H1 (cell line): ENCODE data around the gene WDR90. TPM values are rescaled to one million over a fixed set of nuclear protein-coding genes. Genes with fewer than 3 reads are reported as not detected.

Experiments
- CTCF ChIA-PET: fragments of 300-600 bp; sonication (Branson Sonifier 250); formaldehyde crosslinking; loops from one replicate; lab custom pipeline; 2021; ENCODE audit not compliant: partially characterized antibody; lab: Charles Lee
- POLR2A ChIA-PET: fragments of 300-600 bp; sonication (Branson Sonifier 250); formaldehyde crosslinking; loops from one replicate; lab custom pipeline; 2021; ENCODE audit warnings: inconsistent platforms; ENCODE audit not compliant: partially characterized antibody; lab: Charles Lee
- DNase-seq, 2 experiments: peaks; one replicate each; pipeline versions ENCODE4 v3.0.0 to v3.0.0-alpha.2; 2010 to 2022; ENCODE audit warnings: low spot score in 2 of 2, low read depth in 1 of 2, mixed read lengths in 1 of 2
- FAIRE-seq: peaks from 2 replicates; lab custom pipeline; 2011; peaks lifted over from hg19 to GRCh38; lab: Jason Lieb, UNC
- H2AFZ ChIP-seq: 2 replicates; pipeline ENCODE4 v1.8.1; 2012; ENCODE audit warnings: low read length, inconsistent platforms
- H2AK5ac ChIP-seq: 2 replicates; pipeline ENCODE4 v1.6.1; 2013; ENCODE audit warnings: low read depth, low read length
- H2BK120ac ChIP-seq: replicated peaks from 2 replicates; pipeline ENCODE3; 2013; ENCODE audit warnings: low read depth, low read length, inconsistent platforms
- H2BK12ac ChIP-seq: 2 replicates; pipeline ENCODE4 v1.6.1; 2013; ENCODE audit warnings: low read depth, low read length
- H2BK15ac ChIP-seq: 2 replicates; pipeline ENCODE4 v1.6.1; 2013; ENCODE audit warnings: low read length
- H2BK20ac ChIP-seq: 2 replicates; pipeline ENCODE4 v1.6.1; 2013; ENCODE audit warnings: low read length
- H2BK5ac ChIP-seq: 2 replicates; pipeline ENCODE4 v1.6.1; 2013; ENCODE audit warnings: low read depth, low read length
- H3K14ac ChIP-seq: 2 replicates; pipeline ENCODE4 v1.6.1; 2013; ENCODE audit warnings: inconsistent platforms; ENCODE audit not compliant: insufficient read length
- H3K18ac ChIP-seq: 2 replicates; pipeline ENCODE4 v1.6.1; 2013; ENCODE audit warnings: low read length; ENCODE audit errors: extremely low read depth
- H3K23ac ChIP-seq: 2 replicates; pipeline ENCODE4 v1.6.1; 2013; ENCODE audit warnings: inconsistent platforms; ENCODE audit not compliant: insufficient read length
- H3K23me2 ChIP-seq: 2 replicates; pipeline ENCODE4 v1.6.1; 2013; ENCODE audit warnings: low read depth, low read length
- H3K27ac ChIP-seq: 2 replicates; pipeline ENCODE4 v1.6.1; 2011; ENCODE audit warnings: low read depth, low read length, inconsistent platforms
- H3K27me3 ChIP-seq, 4 experiments: replicated peaks in 1 of 4; 1 replicate in 1 of 4; 2 replicates in 3 of 4; pipeline versions ENCODE4 v1.6.1 to v1.8.1; 2011 to 2013; ENCODE audit warnings: low read length in 3 of 4, mild to moderate bottlenecking in 3 of 4, inconsistent platforms in 2 of 4, mixed read lengths in 2 of 4, moderate library complexity in 1 of 4; ENCODE audit not compliant: control insufficient read depth in 3 of 4, insufficient read depth in 3 of 4; ENCODE audit errors: extremely low read depth in 1 of 4
- H3K36me3 ChIP-seq, 4 experiments: 2 replicates each; pipeline versions ENCODE4 v1.6.1 to v1.8.1; 2011 to 2013; ENCODE audit warnings: mild to moderate bottlenecking in 4 of 4, low read length in 3 of 4, moderate library complexity in 2 of 4, control low read depth in 1 of 4, inconsistent platforms in 1 of 4; ENCODE audit not compliant: insufficient read depth in 4 of 4, control insufficient read depth in 2 of 4
- H3K4ac ChIP-seq: replicated peaks from 2 replicates; pipeline ENCODE3; 2013; ENCODE audit warnings: low read length, low read depth, mixed read lengths, inconsistent platforms; ENCODE audit not compliant: insufficient read length
- H3K4me1 ChIP-seq, 4 experiments: replicated peaks in 1 of 4; 1 replicate in 1 of 4; 2 replicates in 3 of 4; pipeline versions ENCODE4 v1.6.1 to v1.8.1; 2011 to 2013; ENCODE audit warnings: low read length in 3 of 4, inconsistent platforms in 2 of 4, mixed read lengths in 1 of 4; ENCODE audit not compliant: insufficient read depth in 4 of 4, control insufficient read depth in 3 of 4
- H3K4me2 ChIP-seq, 2 experiments: 2 replicates each; pipeline versions ENCODE4 v1.6.1 to v1.8.1; 2011 to 2013; ENCODE audit warnings: low read depth in 2 of 2, low read length in 2 of 2, control low read depth in 1 of 2, inconsistent platforms in 1 of 2, mild to moderate bottlenecking in 1 of 2; ENCODE audit not compliant: insufficient read depth in 1 of 2
- H3K4me3 ChIP-seq, 4 experiments: fragments of 200-600, 300-600 bp in 1 of 4; sonication (generic), shearing (Covaris generic), sonication (Bioruptor Twin) in 1 of 4; 2 replicates each; pipeline versions ENCODE4 v1.5.1 to v1.8.1; 2011 to 2016; ENCODE audit warnings: low read length in 4 of 4, low read depth in 3 of 4, control low read depth in 2 of 4, inconsistent platforms in 2 of 4, mild to moderate bottlenecking in 2 of 4, mixed read lengths in 1 of 4, moderate library complexity in 1 of 4; ENCODE audit not compliant: insufficient read depth in 2 of 4; ENCODE audit errors: extremely low read depth in 1 of 4
- H3K56ac ChIP-seq: replicated peaks from 2 replicates; pipeline ENCODE3; 2013; ENCODE audit warnings: low read depth, mild to moderate bottlenecking, mixed read lengths, low read length, inconsistent platforms; ENCODE audit not compliant: insufficient read length
- H3K79me1 ChIP-seq: 2 replicates; pipeline ENCODE4 v1.6.1; 2013; ENCODE audit warnings: low read depth, low read length, control low read depth
- H3K79me2 ChIP-seq, 2 experiments: 2 replicates each; pipeline versions ENCODE4 v1.6.1 to v1.8.1; 2012 to 2013; ENCODE audit warnings: low read length in 2 of 2, mild to moderate bottlenecking in 2 of 2, inconsistent platforms in 1 of 2; ENCODE audit not compliant: insufficient read depth in 2 of 2, control insufficient read depth in 1 of 2
- H3K9ac ChIP-seq, 4 experiments: replicated peaks in 1 of 4; 1 replicate in 1 of 4; 2 replicates in 3 of 4; pipeline versions ENCODE4 v1.6.1 to v1.8.1; 2011 to 2013; ENCODE audit warnings: low read depth in 3 of 4, low read length in 3 of 4, control low read depth in 2 of 4, mild to moderate bottlenecking in 2 of 4, moderate library complexity in 2 of 4, inconsistent platforms in 1 of 4; ENCODE audit errors: extremely low read depth in 1 of 4
- H3K9me3 ChIP-seq, 2 experiments: 2 replicates each; pipeline versions ENCODE4 v1.6.1 to v1.8.1; 2012 to 2013; ENCODE audit warnings: mild to moderate bottlenecking in 2 of 2, moderate library complexity in 2 of 2, control low read depth in 1 of 2, inconsistent platforms in 1 of 2, low read depth in 1 of 2, low read length in 1 of 2, mixed read lengths in 1 of 2; ENCODE audit not compliant: insufficient read depth in 2 of 2
- H4K20me1 ChIP-seq, 2 experiments: replicated peaks in 1 of 2; 2 replicates each; pipeline versions ENCODE3 to v1.8.1; 2011 to 2013; ENCODE audit warnings: inconsistent platforms in 2 of 2, low read length in 2 of 2, mild to moderate bottlenecking in 1 of 2; ENCODE audit not compliant: insufficient read depth in 2 of 2, control insufficient read depth in 1 of 2
- H4K5ac ChIP-seq: 2 replicates; pipeline ENCODE4 v1.6.1; 2013; ENCODE audit warnings: low read length, low read depth, mixed read lengths, inconsistent platforms; ENCODE audit not compliant: insufficient read length
- H4K8ac ChIP-seq: 2 replicates; pipeline ENCODE4 v1.8.0; 2013; ENCODE audit warnings: mild to moderate bottlenecking, moderate library complexity, low read length, inconsistent platforms; ENCODE audit not compliant: insufficient read depth; ENCODE audit errors: extremely low read depth
- H4K91ac ChIP-seq: replicated peaks from 2 replicates; pipeline ENCODE3; 2013; ENCODE audit warnings: low read length, mixed read lengths, inconsistent platforms; ENCODE audit not compliant: insufficient read length
- CBX8 ChIP-seq: fragments of 300-800, 300-1000 bp; sonication (generic); IDR thresholded peaks from 2 replicates; pipeline ENCODE4 v1.7.1; 2016; ENCODE audit warnings: low read depth, low read length, borderline replicate concordance
- KDM1A ChIP-seq: fragments of 200-600, 300-600 bp; sonication (generic); IDR thresholded peaks from 2 replicates; pipeline ENCODE4 v1.7.1; 2016; ENCODE audit warnings: mild to moderate bottlenecking, low read length, borderline replicate concordance
- POU5F1 ChIP-seq: IDR thresholded peaks from 2 replicates; pipeline ENCODE4 v1.6.1; 2011; ENCODE audit warnings: low read depth, mild to moderate bottlenecking, low read length, moderate library complexity
- RAD21 ChIP-seq, 2 experiments: IDR thresholded peaks in 1 of 2; conservative IDR thresholded peaks in 1 of 2; 2 replicates each; pipeline ENCODE4 v1.6.1; 2011; ENCODE audit warnings: low read depth in 2 of 2, low read length in 2 of 2, improper control_type of control experiment in 1 of 2, inconsistent platforms in 1 of 2, mild to moderate bottlenecking in 1 of 2, moderate library complexity in 1 of 2
- RFX5 ChIP-seq: IDR thresholded peaks from 2 replicates; pipeline ENCODE4 v1.6.1; 2011; ENCODE audit warnings: low read depth, low read length, improper control_type of control experiment, borderline replicate concordance
- SP1 ChIP-seq: IDR thresholded peaks from 2 replicates; pipeline ENCODE4 v1.6.1; 2011; ENCODE audit warnings: low read depth, low read length
- WGBS, 2 experiments: shearing (Covaris generic) in 1 of 2; methylation state at CpG; one replicate each; pipeline versions ENCODE4 v1.1.6 to v1.1.7; 2013 to 2015; ENCODE audit warnings: low lambda C conversion rate in 2 of 2, mixed read lengths in 2 of 2, inconsistent platforms in 1 of 2, low coverage in 1 of 2, missing lambda C conversion rate in 1 of 2; ENCODE audit not compliant: insufficient replicate concordance in 2 of 2, insufficient coverage in 1 of 2, insufficient read length in 1 of 2; ENCODE audit errors: extremely low coverage in 1 of 2, missing lambda C conversion rate in 1 of 2; 5-methylcytosine and 5-hydroxymethylcytosine counted together
- polyA plus RNA-seq, 7 experiments: library from polyadenylated mRNA; depleted of rRNA in 3 of 7; stranded (reverse) in 5 of 7; unstranded in 2 of 7; fragments of >200 nt in 5 of 7; fragments of 200-250 nt in 2 of 7; gene quantifications; 1 replicate in 5 of 7; 2 replicates in 1 of 7; 4 replicates in 1 of 7; pipeline versions ENCODE4 v1.2.1 to v1.2.3, GENCODE V29; 2011 to 2013; ENCODE audit warnings: missing spikeins in 2 of 7, mixed read lengths in 2 of 7
- total RNA-seq: library from RNA; stranded (reverse); fragmentation: NEBNext Ultra II Directional; extraction: Animal tissue kit (Norgen Biotek cat#: 25700); gene quantifications from 2 replicates; pipeline ENCODE4 v1.2.1, GENCODE V29; 2021

WDR90 gene
- total and polyA plus RNA-seq, 2 of the 8 experiments (the other 6 are each of a cell fraction or from before 2014, with no cell fraction given) = 24.0 to 47.2 TPM

DNA sequence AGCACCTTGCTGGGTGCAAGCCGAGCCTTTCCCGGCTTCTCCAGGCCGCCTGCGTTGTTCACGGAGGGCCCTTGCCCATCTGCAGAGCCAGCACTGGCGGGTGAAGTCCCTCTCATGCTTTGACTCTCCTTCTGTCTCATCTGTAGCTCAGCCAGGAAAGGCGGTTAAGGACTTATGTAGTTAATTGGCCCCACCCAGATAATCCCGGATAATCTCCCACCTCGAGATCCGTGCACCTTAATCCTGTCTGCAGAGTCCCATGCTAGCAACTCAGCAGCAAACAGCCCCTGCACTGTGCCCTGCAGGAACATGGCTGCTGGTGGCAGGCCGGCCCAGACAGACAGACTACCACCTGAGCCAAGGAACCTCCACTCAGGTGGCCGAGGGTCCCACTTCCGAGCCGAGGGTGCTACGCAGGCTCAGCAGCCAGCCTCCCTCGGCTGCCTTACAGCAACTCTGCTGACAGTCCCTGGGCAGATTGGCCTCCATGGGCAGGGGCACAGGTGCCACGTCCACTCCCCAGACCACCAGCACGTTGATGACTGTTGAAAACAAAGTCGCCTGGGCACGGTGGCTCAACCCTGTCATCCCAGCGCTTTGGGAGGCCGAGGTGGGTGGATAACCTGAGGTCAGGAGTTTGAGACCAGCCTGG is 42.4 kb upstream of the WDR90 start:
- H4K8ac ChIP-seq = no peak overlapping the region; the same call in 1 of the 2 replicates
- H3K27ac ChIP-seq = no peak overlapping the region
- no peak overlapping the region for H3K56ac ChIP-seq
- H3K4me2 ChIP-seq = no peak overlapping the region
- H3K23me2 ChIP-seq = no peaks in the 10 kb centered on the region
- H4K20me1 ChIP-seq = peaks cover 0 to 9% of the 10 kb centered on the region in 2 experiments
- ChIA-PET POLR2A (no interaction called here), CTCF (interaction anchor here (1.0 to 5.2 kb wide), 4 partner anchors 11 to 32 kb away, joined by 3 to 29 read pairs (median 5); no protein-coding TSS in a partner anchor)
- peaks cover 2 to 3% of the 10 kb centered on the region in 2 experiments; a peak in 2 of 4 replicates for H3K79me2 ChIP-seq
- H3K9me3 ChIP-seq = peaks cover 7 to 9% of the 10 kb centered on the region in 2 experiments; a peak in 3 of 4 replicates
- no peak overlapping the region for H3K18ac ChIP-seq
- no peak overlapping the region for H2BK120ac ChIP-seq
- no peak overlapping the region for H2BK15ac ChIP-seq
- no peak for FAIRE-seq
- H3K27me3 ChIP-seq = no peaks in the 10 kb centered on the region
- H2AK5ac ChIP-seq = no peak overlapping the region
- H2AFZ ChIP-seq = no peak overlapping the region
- no peak overlapping the region for H4K91ac ChIP-seq
- H2BK5ac ChIP-seq = no peak overlapping the region
- H3K79me1 ChIP-seq = peaks cover 6% of the 10 kb centered on the region
- no peaks in the 10 kb centered on the region; a peak in 1 of 7 replicates for H3K4me1 ChIP-seq
- no peak overlapping the region for H3K23ac ChIP-seq
- WGBS, 2 experiments = 96% methylated on average over 20 of the region's 22 CpGs; no CpG with 5 or more reads in 1 of the 2 experiments
- no peak overlapping the region for H3K4me3 ChIP-seq
- no peak overlapping the region for H2BK20ac ChIP-seq
- DNase-seq = no peak
- TF ChIP-seq KDM1A (no peak), RFX5 (no peak), SP1 (no peak), RAD21 (IDR thresholded peaks at IDR 0.05 in 1 of 2, conservative IDR thresholded peaks at IDR 0.05 in 1 of 2; ENCODE audit: low read depth in 2 of 2, low read length in 2 of 2) (no peak), POU5F1 (no peak), CBX8 (no peak)
- no peak overlapping the region for H2BK12ac ChIP-seq
- H3K14ac ChIP-seq = no peak overlapping the region
- no peak overlapping the region for H3K4ac ChIP-seq
- no peak overlapping the region for H3K9ac ChIP-seq
- no peak overlapping the region for H4K5ac ChIP-seq
- H3K36me3 ChIP-seq = no peaks in the 10 kb centered on the region
